ENCODE measurements around the gene RSU1.

Gene RSU1

DNA sequence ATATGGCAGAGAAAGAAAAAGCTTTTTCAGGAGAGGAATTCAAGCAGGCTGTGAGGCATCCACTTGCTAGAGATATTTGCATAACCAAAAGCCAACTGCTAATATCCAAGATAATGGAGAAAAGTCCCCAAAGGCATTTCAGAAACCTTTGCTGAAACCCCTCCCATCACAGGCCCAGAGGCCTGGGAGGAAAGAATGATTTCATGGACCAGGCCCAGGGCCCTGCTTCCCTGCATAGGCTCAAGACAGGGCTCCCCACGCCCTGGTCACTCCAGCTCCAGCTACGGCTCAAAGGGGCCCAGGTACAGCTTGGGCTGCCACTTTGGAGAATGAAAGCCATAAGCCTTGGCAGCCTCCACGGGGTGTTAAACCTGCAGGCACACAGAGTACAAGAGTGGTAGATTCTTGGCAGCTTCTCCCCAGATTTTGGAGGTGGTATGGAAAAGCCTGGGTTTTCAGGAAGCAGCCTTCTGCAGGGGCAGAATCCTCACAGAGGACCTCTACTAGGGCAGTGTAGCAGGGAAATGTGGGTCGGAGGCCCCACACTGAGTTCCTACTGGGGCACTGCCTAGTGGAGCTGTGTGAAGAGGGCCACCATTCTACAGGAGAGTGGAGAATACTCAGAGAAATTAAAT is 5.6 kb upstream of the RSU1 start:
- no peak for DNase-seq (ENCODE audit: low read depth in 3 of 3, low spot score in 1 of 3)

DNA sequence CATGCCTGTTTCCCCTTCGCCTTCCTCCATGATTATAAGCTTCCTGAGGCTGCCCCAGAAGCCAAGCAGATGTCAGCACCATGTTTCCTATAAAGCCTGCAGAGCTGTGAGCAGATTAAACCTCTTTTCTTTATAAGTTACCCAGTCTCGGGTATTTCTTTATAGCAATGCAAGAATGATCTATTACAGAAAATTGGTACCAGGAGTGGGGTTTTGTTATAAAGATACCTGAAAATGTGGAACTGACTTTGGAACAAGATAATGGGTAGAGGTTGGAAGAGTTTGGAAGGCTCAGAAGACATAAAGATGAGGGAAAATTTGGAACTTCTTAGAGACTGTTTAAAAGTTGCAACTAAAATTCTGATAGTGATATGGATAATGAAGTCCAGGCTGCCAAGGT is 4.8 kb upstream of the RSU1 start:
- DNase-seq (ENCODE audit: low read depth in 3 of 3, low spot score in 1 of 3): no peak

- DNase-seq (ENCODE audit: low read depth in 3 of 3, low spot score in 1 of 3): no peak
Measured at GRCh38 chr10:16820421-16820820, 3.2 kb upstream of the RSU1 start.

GRCh38 chr10:16820018-16820417 is 2.8 kb upstream of the RSU1 start:
- DNase-seq (ENCODE audit: low read depth in 3 of 3, low spot score in 1 of 3): no peak

DNA sequence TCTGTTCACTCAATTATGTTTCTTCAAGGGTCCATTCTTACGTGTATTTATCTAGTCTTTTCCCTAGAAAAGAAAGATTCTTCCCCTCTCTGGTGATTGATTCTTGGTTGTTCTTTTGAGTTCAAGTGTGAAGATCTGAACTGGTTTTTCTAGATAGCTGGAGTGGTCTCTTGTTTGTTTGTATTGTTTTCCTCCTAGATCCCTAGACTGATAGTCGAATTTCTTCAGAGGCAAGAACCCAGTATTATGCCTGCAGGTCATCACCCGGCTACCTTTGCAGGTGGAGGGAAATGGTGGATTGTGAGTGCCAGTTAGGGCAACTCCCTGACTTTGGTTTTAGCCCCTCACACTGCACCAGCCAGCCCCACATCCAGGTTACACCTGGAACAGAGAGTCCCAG is 2.2 kb upstream of the RSU1 start:
- DNase-seq (ENCODE audit: low read depth in 3 of 3, low spot score in 1 of 3): no peak

DNA sequence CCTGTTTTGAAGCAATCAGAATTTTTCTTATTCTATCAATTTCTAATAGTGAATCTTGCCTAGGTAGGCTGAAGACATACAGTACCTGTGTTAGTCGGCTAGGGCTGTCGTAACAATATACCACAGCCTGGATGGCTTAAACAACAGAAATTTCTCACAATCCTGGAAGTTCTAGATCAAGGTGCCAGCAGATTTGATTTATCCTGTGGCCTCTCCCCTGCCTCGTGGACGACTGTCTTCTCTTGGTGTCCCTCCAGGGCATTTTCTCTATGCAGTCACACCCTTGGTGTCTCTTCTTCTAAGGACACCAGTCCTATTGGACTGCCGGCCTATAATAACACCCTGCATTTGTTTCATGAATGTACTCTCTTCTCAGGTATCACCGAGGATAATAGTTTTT is 1.8 kb upstream of the RSU1 start:
- DNase-seq (ENCODE audit: low read depth in 3 of 3, low spot score in 1 of 3): no peak

DNA sequence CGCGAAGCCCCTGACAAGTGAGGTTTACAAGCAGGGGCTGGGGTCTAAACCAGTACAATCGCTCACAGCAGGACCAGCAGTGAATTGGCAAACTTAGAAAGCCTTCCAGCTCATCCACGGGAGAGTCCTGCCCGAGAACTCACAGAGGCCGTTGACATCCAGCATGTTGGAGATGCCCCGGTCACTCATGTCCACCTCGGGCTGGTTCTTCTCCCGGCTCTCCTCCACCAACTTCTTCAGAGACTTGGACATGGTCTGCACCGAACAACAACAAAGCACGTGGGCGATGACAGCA is 447 bp downstream of the RSU1 start:
- no peak for DNase-seq (ENCODE audit: low read depth in 3 of 3, low spot score in 1 of 3)

- DNase-seq (ENCODE audit: low read depth in 3 of 3, low spot score in 1 of 3): no peak
Measured at GRCh38 chr10:16816171-16816570, 1.1 kb downstream of the RSU1 start.

GRCh38 chr10:16814012-16814411 is 3.2 kb downstream of the RSU1 start:
- no peak for DNase-seq (ENCODE audit: low read depth in 3 of 3, low spot score in 1 of 3)

GRCh38 chr10:16812676-16813075 is 4.5 kb downstream of the RSU1 start:
- DNase-seq (ENCODE audit: low read depth in 3 of 3, low spot score in 1 of 3): no peak

DNA sequence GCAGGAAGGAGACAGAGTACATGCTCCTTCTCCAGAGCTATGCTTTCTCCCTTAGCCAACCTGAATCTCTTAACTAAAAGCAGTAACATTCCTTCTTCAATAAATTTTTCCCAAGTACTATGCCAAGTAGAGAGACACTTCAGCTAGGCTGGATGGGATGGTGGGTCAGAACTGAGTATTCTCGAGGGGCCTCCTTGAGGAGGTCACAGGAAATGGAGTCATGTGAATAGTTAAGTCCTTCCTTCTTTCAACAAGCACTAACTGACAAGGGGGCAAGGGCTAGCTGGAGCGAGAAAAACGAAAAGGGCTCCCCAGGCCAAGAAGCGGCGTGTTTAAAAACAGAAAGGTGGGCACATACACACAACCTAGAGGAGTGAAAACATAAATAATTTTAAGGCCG is 5.5 kb downstream of the RSU1 start:
- no peak for DNase-seq (ENCODE audit: low read depth in 3 of 3, low spot score in 1 of 3)

GRCh38 chr10:16811292-16811691 is 5.9 kb downstream of the RSU1 start:
- no peak for DNase-seq (ENCODE audit: low read depth in 3 of 3, low spot score in 1 of 3)

DNA sequence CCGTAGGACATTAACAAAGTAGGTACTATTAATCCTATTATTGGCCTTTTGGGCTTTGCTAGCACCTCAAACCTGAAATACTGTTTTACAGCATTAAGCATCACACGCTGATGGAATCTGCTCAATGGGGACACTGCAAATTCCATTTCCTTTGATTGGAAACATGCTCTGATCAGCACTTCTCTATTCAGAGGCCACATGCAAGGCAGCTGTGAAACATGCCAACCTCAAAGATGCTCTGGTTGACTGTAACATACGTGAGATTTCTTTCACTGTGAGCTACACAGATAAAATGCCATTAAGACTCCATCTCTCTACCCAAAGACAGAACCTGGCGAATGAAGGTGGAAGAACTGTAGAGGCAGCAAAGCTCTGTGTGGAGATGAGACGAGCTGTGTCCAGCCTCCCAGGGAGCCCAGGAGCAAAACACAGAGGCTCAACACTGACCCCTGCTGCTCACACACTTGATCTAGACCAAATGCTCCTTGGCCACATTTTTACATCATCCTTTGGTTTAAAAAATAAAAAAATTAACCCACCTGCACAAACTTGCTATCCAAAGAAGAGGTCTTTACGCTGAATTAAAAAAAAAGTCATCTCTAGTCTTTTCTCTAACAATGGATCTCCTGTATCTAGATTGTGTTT is 8.0 kb downstream of the RSU1 start:
- DNase-seq (ENCODE audit: low read depth in 3 of 3, low spot score in 1 of 3): peak in 1 of 3 donors; percentile 39

GRCh38 chr10:16804123-16804522 is 13.1 kb downstream of the RSU1 start:
- no peak for DNase-seq (ENCODE audit: low read depth in 3 of 3, low spot score in 1 of 3)

GRCh38 chr10:16803464-16803863 is 13.8 kb downstream of the RSU1 start:
- no peak for DNase-seq (ENCODE audit: low read depth in 3 of 3, low spot score in 1 of 3)

GRCh38 chr10:16799621-16800020 is 17.6 kb downstream of the RSU1 start:
- DNase-seq (ENCODE audit: low read depth in 3 of 3, low spot score in 1 of 3): no peak

DNA sequence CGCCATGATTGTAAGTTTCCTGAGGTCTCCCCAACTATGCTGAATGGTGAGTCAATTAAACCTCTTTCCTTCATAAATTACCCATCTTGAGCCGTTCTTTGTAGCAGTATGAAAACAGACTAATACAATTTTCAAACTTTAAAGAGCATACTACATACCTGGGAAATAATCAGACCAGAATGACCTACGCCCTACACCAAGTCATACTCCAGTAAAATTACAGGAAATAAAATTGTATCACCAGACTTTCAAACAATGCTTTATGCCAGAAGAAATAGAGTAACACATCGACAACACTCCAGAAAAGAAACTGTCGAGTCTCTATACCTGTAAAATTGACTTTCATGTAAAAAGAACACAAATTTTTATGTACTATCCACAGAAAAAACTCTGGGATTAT is 18.7 kb downstream of the RSU1 start:
- DNase-seq (ENCODE audit: low read depth in 3 of 3, low spot score in 1 of 3): no peak

DNA sequence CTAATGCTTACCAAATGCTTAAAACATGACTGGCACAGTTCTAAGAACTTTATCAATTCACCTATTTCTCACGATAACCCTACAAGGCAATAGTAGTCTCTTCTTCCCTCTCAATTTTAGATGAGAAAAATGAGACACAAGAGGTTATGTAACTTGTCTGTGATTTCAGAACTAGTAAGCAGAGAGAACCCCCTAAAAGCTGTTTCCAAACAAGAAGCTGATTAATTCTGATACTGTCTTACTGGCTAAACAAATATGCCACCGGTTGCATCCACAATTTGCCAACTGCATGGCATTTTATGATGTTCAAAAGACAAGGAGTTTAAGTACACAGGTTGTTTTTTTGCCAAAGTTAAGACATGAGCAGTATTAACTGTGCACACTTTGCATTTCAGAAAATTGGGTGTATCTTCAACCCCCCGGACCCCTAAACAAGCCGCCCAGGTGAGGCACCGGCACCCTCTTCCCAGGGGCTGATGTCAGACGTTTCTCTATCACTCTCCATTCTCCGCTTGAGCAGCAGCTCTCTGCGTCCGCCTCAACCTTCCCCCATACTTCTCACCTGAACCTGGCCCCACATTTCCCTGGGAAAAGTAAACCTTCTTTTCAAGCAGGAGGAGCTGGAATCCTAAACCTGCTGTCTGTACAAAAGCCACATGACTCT is 21.7 kb downstream of the RSU1 start:
- no peak for DNase-seq (ENCODE audit: low read depth in 3 of 3, low spot score in 1 of 3)

GRCh38 chr10:16794005-16794404 is 23.2 kb downstream of the RSU1 start:
- DNase-seq (ENCODE audit: low read depth in 3 of 3, low spot score in 1 of 3): no peak

- DNase-seq (ENCODE audit: low read depth in 3 of 3, low spot score in 1 of 3): no peak
Measured at GRCh38 chr10:16792675-16793074, 24.5 kb downstream of the RSU1 start.

- DNase-seq (ENCODE audit: low read depth in 3 of 3, low spot score in 1 of 3): no peak
Measured at GRCh38 chr10:16789765-16790164, 27.5 kb downstream of the RSU1 start.

- no peak for DNase-seq (ENCODE audit: low read depth in 3 of 3, low spot score in 1 of 3)
Measured at GRCh38 chr10:16789261-16789660, 28.0 kb downstream of the RSU1 start.

DNA sequence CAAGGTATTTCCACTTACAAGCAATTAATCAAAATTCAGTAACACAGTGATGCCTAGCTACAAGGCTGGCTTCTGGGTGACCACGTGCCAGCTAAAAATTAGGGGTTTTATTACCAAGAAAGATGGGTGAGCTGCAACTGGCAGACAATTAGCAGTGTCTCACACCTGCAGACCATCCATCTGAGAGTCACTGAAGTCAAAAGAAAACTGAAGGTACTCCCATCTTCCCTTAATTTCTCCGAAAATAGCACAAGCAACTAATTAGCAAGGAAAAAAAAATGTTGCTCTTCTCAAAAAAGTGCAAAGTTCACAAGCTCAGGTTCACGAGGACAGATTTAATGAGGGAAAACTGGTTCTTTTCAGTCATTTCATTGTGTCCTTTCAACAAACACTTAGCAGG is 28.4 kb downstream of the RSU1 start:
- DNase-seq (ENCODE audit: low read depth in 3 of 3, low spot score in 1 of 3): no peak
